ENCODE data around the gene SHLD1.
A peak's percentile ranks its signal among the peaks of the same experiment; 100 is the strongest.

Gene SHLD1

DNA sequence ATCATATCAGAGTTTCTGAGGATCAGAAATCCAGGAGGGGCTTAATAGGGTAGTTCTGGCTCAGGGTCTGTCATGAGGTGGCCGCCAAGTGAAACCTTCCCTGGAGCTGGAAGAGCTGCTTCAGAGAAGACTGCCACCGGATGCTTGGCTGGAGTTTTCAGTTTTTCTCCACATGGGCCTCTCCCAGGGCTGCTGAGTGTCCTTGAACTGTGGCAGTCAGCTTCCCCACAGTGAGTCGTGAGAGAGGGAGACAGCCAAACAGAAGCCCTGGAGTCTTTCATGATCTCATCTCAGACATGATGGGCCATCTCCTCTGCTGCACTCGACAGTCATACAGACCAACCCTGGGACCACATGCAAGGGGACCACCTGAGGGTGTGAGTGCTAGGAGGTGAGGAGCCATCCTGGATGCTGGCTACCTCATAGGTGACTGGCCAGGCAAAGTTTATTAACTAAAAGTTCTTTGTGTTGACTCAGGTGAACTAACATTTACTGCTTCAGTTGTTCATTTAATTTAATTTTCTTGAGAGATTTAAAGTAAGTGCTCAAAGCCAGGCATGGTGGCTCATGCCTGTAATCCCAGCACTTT is 71.5 kb downstream of the SHLD1 start:
- DNase-seq (ENCODE audit: low read depth), result no peak

DNA sequence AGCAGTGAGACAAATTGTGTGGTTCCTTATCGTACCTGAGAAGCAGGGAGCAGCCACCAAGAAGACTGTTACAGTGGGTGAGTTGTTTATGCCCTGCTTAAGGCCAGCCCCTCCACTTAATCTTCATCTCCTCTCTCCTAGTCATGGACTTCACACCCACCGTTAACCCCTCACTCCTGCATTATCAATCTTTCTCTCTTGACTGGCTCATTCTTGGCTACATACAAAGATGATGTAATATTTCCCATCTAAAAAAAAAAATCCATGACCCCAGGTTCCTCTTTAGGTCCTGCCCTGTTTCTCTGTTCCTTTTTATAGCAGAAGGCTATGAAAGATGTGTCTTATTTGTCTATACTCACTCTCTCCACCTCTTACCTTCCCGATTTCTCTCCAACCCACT is 72.4 kb downstream of the SHLD1 start:
- no peak for DNase-seq (ENCODE audit: low read depth)

DNA sequence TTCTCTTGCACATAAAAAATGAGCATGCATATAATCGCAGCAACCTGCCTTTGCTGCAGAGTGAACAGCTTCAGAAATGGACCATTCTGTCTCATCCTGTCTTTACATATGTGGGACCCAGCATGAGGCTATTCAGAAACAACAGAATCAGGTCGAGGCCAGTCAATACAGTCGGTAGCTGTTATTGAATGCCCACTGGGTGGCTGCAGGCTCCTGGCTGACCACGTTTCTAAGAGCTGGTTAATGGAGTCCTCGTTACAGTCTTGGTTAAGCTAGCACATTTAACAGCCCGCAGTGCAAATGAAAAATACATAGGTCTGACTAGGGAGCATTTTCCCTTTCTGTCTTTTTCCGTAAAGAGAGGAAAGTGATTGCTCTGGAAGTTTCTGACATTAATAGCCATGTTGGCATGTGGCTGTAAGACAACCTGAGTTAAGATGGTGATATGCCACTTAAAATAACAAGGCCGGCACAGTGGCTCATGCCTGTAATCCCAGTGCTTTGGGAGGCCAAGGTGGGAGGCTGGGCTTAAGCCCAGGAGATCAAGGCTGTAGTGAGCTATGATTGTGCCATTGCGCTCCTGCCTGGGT is 75.0 kb downstream of the SHLD1 start:
- DNase-seq (ENCODE audit: low read depth), result no peak

DNA sequence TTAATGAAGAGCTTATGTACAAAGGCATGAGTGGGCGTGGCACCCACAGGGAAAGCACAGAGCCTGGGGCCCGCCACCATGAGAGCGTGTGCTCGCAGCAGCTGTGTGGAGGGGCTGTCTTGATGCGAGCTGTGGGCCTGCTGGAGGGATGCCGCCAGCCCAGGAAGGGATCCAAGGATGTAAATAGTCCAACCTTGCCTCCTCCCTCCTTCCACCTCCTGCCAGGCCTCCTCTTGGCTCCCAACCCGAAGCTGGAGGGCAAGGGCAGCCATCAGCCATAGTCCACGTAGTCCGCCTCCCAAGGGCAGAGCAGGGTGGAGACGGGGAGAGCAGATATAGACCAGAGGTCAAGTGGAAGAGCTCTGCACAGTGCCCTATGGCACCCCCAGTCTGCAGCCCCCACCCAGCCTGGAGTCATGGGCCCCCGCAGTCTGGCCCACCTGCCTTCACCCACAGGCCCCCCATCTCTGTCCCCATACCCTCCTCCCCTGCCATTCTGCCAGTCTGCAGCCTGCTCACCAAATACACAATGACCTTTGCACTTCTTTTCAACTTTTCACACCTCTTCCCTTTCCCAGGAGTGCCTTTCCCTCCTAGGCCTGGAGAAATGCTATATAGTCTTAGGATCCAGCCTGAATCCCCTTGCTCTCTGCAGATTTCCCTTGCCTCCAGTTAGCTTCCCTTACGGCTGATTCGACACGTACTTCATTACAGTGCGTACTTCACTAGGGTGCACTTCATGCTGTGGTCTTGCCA is 77.1 kb downstream of the SHLD1 start:
- DNase-seq (ENCODE audit: low read depth), result no peak

DNA sequence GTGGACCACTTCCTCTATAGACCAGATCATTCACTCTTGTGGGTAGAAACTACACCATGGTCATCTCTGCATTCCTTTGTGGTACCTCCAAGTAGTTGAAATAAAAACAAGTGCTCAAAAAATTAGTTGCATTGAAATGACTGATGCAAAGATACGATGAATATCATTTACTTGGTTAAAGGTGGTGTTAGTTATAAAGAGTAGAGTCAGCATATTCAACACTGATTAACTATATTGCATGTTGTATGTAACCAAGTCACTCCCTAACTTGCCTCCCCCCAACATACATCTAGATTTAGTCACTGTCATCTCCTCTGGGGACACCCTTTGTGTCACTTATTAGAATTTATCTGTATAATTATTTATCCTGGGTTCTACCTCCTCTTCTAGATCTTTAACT is 77.7 kb downstream of the SHLD1 start:
- DNase-seq (ENCODE audit: low read depth), result no peak

DNA sequence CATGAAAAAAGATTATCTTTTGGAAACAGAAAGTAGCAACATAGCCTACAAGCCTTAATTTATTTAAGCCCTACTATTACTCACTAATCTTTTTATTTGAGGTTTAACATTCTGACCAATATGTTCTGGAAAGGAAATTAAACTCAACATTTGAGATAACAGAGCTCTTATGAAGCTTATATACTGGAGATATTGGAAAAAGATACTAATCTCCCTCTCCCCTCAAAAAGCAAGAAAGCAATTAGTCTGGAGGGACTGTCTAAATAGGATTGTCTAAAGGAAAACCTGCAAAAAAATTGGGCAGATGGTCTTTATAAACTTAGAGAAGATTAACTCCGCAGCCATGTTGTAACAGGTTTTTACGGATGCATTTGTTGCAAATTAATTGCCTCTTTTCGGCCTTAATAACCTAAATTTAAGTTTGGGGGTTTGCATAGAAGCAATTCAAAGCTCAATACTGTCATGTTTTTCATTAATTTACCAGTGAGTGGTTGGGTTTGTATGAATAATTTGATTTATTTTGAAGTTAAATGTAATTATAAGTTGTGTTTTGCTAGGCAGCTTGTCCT is 79.1 kb downstream of the SHLD1 start:
- no peak for DNase-seq (ENCODE audit: low read depth)

DNA sequence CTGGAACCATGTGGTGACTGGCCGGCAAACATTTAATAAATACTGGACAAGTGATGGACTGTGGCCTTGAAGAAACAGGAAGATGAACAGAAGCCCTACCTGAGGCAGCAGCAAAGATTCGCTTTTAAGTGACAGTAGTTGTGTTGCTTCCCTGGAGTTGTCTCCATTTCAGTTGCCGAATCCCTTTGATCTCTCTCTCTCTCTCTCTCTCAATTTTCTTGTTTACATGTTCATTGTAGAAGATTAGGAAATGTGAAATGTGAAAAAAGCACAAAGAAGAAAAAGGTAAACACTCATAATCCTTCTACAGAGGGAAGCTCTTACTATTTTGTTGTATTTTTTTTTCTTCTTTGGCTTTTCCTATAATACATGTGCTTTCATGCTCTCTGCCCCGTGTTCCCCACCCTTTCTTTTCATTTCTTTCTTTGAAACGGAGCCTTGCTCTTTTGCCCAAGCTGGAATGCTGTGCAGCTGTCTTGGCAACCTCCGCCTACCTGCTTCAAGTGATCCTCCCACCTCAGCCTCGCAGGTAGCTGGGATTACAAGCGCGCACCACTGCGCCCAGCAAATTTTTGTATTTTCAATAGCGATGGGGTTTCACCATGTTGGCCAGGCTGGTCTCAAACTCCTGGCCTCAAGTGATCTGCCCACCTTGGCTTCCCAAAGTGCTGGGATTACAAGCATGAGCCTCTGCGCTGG is 81.5 kb downstream of the SHLD1 start:
- DNase-seq (ENCODE audit: low read depth), result no peak

DNA sequence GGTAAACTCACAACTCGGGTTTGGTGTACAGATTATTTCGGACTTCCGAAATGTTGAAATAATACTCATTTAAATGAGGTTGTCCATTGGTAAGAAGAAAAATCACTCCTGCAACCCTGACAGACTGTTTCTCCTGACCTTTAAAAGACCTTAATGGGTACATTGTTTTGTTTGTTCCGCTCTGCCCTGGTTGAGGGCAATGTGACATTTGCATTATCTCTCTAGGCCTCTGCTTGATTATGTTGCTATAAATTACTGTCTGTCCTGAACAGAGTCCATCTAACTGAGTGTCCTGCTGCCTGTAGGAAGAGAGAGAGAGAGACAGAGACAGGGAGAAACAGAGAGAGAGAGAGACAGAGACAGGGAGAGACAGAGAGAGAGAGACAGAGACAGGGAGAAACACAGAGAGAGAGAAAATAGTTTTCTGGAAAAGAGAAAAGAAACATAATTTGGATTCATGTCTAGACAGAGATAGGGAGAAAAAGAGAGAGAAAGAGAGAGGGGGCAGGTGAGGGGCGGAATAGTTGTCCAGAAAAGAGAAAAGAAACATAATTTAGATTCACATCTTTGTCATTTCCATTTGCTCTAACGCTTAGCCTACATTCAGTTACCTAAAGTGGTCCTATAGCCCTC is 83.2 kb downstream of the SHLD1 start:
- DNase-seq (ENCODE audit: low read depth), result no peak

DNA sequence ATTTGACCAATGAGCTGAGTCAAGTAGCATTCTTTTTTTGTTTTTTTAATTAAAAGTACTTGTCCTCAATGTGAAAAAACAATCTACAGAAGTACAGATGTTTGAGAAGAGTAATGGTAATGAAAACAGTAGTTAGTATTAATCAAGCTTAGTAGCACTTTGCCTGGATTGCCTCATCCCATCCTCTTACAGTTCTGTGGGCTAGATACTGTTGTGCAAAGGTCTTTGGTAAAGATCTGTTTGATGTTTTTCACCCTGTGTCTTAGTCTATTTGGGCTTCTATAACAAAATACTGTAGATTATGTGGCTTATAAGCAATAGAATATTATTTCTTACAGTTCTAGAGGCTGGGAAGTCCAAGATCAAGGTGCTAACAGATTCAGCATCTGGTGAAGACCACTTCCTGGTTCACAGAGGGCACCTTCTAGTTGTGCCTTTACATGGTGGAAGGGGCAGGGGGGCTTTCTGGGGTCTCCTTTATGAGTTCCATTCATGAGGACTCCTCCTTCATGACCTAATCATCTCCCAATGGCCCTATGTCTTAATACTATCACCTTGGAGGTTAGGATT is 84.3 kb downstream of the SHLD1 start:
- DNase-seq (ENCODE audit: low read depth), result no peak

DNA sequence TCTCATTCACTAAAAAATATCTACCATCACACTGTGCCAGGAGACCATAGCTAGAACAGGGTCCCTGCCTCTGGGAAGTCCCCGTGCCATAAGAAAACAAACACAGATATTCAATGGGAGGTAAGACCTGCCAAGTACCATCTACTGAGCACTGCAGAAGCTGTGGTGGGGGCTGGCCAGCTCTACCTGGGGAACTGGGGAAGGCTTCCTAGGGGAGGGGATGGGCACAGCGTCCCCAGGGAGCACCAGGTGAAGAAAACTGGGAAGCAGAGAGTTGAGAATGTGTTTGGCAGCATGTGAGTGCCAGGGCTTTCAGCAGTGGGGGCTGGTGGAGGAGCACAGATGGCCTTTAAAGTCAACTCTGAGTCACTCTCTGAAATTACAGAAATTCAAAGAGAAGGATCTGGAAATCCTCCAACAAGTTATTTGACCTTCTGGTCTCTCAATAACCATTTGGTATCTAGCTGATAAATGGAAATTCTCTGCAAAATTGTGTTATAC is 85.2 kb downstream of the SHLD1 start:
- peak; percentile 22 for DNase-seq (ENCODE audit: low read depth)

DNA sequence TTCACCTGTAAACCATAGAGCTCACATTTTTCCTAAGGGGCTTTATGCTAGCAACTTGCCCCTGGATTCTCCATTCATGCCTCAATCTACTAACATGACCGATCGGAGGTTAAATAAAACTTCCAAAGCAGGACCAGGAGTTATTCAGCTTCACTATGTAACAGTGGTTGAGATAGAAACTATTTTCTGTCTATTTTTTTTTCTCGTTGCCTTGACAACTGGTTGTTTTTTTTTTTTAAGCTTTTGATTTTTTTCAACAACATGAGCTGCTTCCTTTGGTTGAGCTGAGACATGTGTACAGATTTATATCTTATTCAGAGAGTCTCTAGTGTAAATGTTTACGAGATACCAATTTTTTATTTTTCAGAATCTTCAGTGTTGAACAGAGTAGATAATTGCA is 85.7 kb downstream of the SHLD1 start:
- DNase-seq (ENCODE audit: low read depth), result peak; percentile 36

DNA sequence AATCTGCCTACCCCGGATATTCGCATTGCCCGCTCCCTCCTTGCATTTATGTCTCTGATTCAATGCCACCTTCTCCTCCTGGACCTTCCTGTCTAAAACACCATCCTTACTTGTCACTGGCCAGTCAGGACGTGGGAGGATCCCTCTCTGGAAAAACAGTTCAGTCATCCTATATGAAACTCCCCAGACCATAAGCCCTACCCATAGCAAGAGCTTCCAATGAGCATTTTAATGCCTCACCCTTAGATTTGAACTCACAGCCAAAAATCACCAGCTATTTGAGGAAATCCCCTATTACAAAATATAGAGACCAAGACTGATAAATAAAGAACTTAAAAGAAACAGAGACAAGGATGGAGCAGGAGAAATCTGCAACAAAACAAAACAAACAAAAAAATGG is 86.4 kb downstream of the SHLD1 start:
- no peak for DNase-seq (ENCODE audit: low read depth)

DNA sequence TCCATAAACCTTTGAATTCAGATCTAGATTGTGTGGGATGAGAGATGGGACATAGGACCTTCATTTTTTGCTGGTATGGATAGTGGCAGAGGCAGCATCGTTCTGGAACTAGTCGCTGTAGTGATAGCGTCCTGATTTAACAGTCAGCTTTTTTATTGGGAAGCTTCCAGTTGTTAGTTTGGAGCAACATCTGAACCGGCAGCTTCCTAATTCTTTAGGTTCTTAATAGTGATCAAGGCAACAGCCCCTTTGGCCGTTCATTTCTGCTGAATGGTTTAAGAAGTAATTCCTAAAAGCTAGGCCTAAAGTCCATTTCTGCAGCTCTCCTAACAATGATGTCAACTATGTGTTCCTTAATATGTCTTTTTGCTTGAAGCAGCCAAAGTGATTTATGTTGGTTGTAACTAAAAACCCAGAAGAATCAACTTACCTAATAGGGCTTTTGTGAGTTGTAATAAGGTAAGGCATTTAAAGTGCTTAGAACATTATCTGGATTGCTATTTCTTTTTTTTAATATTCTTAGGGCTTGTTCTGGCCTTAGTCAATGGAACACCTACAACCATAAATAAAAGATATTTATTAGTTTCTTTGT is 90.3 kb downstream of the SHLD1 start:
- no peak for DNase-seq (ENCODE audit: low read depth)

DNA sequence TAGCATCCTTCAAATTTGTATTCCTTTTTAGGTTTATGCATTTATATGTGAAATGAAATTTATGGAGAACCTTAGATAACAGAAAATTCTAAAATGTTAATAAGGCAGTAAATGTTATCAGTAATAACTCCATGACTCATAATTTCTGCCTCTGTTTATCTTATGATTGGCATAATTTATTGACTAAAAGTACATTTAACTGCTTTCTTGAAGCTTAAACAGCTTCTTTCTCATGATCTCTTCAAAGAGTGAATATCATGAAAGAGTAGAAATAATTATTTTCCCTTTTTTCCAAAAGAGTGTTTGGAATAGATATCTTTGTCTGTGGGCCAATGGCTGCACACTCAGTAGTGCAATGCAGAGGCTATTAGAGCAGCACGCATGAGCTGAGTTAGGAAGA is 91.3 kb downstream of the SHLD1 start:
- no peak for DNase-seq (ENCODE audit: low read depth)

DNA sequence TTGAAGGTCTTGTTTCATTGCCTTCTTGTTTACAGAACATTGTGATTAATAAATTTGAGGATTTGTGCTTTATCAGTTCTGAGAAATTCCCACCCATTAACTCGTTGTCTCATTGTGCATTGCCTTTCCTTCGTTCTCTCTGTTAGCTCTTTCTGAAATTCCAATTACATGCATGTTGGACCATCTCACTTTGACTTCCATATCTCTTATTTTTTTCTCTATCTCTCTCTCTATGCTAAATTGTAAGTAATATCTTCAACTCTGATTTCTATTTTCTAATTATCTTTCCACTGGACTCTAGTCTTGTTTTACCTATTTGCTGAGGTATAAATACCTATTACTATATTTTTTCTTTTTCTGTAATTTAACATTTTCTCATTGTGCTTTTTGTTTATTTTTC is 92.3 kb downstream of the SHLD1 start:
- no peak for DNase-seq (ENCODE audit: low read depth)

DNA sequence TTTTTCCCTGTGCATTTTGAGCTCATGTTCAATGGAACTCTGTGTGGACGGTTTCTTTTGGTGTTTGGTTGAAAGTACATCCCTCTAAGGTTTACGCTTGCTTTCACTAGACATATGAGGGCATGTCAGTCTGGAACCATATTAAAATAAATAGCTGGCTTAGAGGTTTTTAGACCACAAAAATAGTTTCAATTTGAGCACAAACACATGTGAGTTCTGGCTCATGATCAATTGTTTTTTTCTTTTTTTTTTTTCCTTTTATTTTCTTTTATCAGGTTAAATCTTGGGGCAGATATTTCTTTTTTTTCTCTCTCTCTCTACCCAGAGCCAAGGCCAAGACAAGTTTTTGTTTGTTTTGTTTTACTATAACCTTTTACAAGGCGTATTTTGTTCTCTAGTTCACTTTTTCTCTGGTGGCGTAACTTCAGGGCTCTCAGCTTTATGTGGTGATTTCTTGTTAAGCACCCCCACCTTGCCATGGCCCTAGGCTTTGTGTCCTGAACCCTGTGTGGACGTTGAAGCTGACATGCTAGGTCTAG is 92.9 kb downstream of the SHLD1 start:
- DNase-seq (ENCODE audit: low read depth), result no peak

DNA sequence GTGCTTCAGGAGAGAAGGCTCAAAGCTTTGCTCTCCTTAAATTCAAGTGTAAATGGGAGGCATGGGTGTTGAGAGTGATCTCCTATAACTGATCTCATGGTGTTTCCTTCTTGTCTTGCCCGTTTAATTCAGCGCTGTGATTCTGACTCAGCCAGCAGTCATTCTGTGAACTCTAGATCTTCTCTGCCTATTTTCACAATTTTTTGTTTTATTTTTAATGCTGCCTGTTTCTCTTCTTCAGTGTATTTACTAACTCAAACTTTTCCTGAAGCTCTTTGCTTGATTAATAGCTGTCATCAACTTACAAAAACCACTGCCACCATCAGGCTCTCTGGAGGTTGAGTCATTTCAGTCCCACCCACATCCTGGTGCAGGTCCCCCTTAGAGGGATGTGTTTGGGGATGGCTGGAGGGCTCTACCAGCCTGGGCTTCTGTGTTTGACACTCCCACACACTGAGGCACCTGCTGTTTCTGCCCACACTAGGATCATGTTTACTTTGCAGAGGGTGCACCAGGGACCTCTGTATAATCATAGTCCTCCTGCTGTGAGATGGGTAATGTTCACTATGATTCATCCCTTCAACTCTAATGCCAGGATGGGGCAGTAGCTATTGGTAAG is 94.0 kb downstream of the SHLD1 start:
- no peak for DNase-seq (ENCODE audit: low read depth)

DNA sequence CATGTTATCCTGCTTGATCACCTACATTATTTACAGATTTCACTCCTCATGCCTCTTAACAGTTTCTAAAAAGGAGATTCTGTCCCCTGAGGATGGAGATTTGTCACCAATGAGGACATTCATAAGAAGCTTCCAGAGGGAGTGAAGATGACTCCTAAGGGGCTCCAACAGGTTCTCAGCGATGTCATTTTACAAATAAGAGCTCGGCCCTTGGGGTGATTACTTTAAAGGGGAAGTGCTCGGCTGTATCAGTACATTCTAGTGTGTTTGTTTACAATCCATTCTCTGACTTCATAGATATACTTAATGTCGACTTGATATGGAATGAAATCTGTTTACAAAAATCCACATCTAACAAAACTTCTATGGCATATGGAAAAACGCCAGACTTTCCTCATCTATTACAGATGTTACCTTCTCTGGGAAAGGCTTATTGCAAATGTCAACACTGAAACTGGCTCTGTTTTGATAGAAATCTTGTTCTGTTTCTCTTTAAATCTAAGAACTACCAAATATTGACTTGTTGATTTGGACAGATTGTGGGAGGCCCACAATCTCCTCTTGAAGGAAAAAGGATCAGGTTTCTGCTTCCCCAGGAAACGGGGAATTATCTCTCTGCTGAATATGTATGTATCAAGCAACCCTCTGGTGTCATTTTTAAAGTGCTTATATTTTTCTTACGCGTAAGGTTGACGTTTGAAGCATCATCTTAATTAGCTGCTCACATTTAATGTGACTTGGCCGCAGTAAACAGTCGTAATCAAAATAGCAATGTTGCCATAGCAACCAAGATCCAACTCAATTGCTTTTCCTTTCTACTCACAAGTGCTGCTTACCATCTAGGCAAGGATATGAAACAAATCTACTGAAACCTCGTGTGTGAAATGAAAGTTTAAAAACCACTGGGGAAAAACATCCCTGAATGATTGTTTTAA is 95.7 kb downstream of the SHLD1 start:
- DNase-seq (ENCODE audit: low read depth), result peak; percentile 66

DNA sequence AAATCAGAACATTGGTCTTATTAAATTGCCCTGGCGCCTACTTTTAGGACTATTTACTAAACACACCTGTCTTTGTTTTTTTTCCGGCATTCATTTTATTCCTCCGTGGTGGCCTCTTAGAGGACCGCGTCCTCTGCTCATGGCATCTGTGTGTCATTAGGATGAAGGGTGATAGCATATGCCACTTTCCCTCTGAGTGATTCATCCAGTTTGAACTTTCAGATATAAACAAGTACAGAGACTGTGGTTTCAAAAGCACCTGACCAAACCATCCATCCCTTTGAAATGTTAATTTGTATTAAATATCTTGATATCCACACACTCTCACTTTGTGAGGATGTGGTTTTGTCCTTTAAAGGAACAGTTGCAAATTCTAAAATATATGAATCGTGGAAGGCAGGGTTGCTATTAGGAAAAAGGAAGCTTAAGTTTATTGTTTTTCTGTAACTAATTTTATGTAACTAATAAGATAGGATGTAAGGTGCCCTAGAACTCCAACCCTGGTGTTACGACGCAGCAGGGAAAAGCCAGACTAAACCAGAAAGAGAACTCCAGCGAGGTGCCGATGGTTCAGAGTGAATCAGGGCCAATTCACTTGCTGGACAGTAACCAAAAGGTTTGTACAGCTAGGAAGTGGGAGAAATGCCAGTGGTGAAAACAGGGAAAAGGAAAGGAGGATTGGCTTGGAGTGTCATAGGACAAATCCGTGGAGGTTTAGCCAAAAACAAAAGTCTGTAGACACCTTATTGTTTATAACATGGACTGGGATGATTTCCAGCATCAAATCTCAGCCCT is 98.7 kb downstream of the SHLD1 start:
- DNase-seq (ENCODE audit: low read depth), result no peak
